ENCODE measurements around the gene CBY3.
"Not testable (repeated sequence)": the region's sequence is repeated elsewhere in the genome, so short reads cannot be mapped to it uniquely, and the experiment has no call there.

GRCh38 chr5:179697543-179697942 is 16.7 kb upstream of the CBY3 start:
- TF ChIP-seq CTCF (optimal IDR thresholded peaks at IDR 0.05 in 1 of 3, IDR thresholded peaks at IDR 0.05 in 1 of 3, conservative IDR thresholded peaks at IDR 0.05 in 1 of 3; ENCODE audit: extremely low read depth in 1 of 3, insufficient read depth in 2 of 3, low read length in 3 of 3); EZH2 (IDR thresholded peaks at IDR 0.05; ENCODE audit: low read length): not testable (repeated sequence)
